LNCaP clone FGC (cell line): ENCODE data around the gene SEMA3F.

Experiments
- DNase-seq: peaks from one replicate; pipeline ENCODE4 v3.0.0-alpha.2; 2011; ENCODE audit warnings: low read depth
- H3K4me3 ChIP-seq: 2 replicates; pipeline ENCODE4 v1.5.1; 2011; ENCODE audit warnings: mild to moderate bottlenecking, low read depth, low read length, control low read depth
- CTCF ChIP-seq: IDR thresholded peaks from 2 replicates; pipeline ENCODE4 v1.5.1; 2012; ENCODE audit warnings: mild to moderate bottlenecking; ENCODE audit not compliant: control insufficient read depth, insufficient read depth; ENCODE audit errors: extremely low read depth

SEMA3F gene

GRCh38 chr3:50230794-50231125 is 75.6 kb downstream of the SEMA3F start:
- H3K4me3 ChIP-seq: no peak overlapping the region
- no peak for TF ChIP-seq CTCF
- DNase-seq: no peak

- H3K4me3 ChIP-seq: no peak overlapping the region
- TF ChIP-seq CTCF: no peak
- DNase-seq: no peak
Measured at GRCh38 chr3:50231581-50231980, 76.5 kb downstream of the SEMA3F start.

- no peak overlapping the region for H3K4me3 ChIP-seq
- no peak for DNase-seq
- TF ChIP-seq CTCF: no peak
Measured at GRCh38 chr3:50232303-50232702, 77.2 kb downstream of the SEMA3F start.

- no peak for TF ChIP-seq CTCF
- DNase-seq: no peak
- H3K4me3 ChIP-seq: no peak overlapping the region
Measured at GRCh38 chr3:50233176-50233575, 78.1 kb downstream of the SEMA3F start.

GRCh38 chr3:50235716-50236483 is 80.8 kb downstream of the SEMA3F start, which contains the start of gene GNAI2:
GNAI2 (plus strand) TSS chr3:50236204; CDS start chr3:50236336, 132 bp downstream.
- H3K4me3 ChIP-seq: peak within 1 kb of the TSS; percentile 68
- TF ChIP-seq CTCF: no peak
- peak; percentile 97 for DNase-seq

GRCh38 chr3:50236484-50237132 is 81.5 kb downstream of the SEMA3F start:
- no peak for TF ChIP-seq CTCF
- no peak for DNase-seq
- H3K4me3 ChIP-seq: peak overlapping the region; percentile 68
